GM10248 (cell line): ENCODE data around the gene MRPL36.
"Not testable (repeated sequence)": the region's sequence is repeated elsewhere in the genome, so short reads cannot be mapped to it uniquely, and the experiment has no call there.

Source experiments
- CTCF ChIA-PET: fragments of 300-600 bp; sonication (Branson Sonifier 250); formaldehyde crosslinking; extraction: SDS; loops from one replicate; lab custom pipeline; 2021; ENCODE audit warnings: antibody characterized with exemption; lab: Yijun Ruan, JAX
- POLR2A ChIA-PET: fragments of 350-650 bp; sonication (Branson Sonifier 250); formaldehyde crosslinking; extraction: SDS; loops from one replicate; lab custom pipeline; 2020; ENCODE audit warnings: antibody characterized with exemption; lab: Yijun Ruan, JAX
- DNase-seq: peaks from one replicate; pipeline ENCODE4 v3.0.0; 2012; ENCODE audit errors: extremely low spot score
- CTCF ChIP-seq: IDR thresholded peaks from 2 replicates; pipeline ENCODE4 v1.5.1; 2012; ENCODE audit warnings: mild to moderate bottlenecking, low read depth; ENCODE audit errors: extremely low read depth, missing control alignments, control extremely low read depth

MRPL36 gene

GRCh38 chr5:1819458-1819857 is 19.8 kb upstream of the MRPL36 start:
- ChIA-PET CTCF (interaction anchor here (1.0 to 1.3 kb wide), 2 partner anchors 11 to 81 kb away, joined by 3 read pairs; no protein-coding TSS in a partner anchor), POLR2A (no interaction called here)
- DNase-seq = no peak
- TF ChIP-seq CTCF = no peak

GRCh38 chr5:1818784-1819183 is 19.1 kb upstream of the MRPL36 start:
- DNase-seq = no peak
- POLR2A ChIA-PET = no interaction called here
- CTCF ChIA-PET = interaction anchor here (1.5 kb wide), 1 partner anchor 10 kb away, joined by 5 read pairs; no protein-coding TSS in a partner anchor
- TF ChIP-seq CTCF = no peak

DNA sequence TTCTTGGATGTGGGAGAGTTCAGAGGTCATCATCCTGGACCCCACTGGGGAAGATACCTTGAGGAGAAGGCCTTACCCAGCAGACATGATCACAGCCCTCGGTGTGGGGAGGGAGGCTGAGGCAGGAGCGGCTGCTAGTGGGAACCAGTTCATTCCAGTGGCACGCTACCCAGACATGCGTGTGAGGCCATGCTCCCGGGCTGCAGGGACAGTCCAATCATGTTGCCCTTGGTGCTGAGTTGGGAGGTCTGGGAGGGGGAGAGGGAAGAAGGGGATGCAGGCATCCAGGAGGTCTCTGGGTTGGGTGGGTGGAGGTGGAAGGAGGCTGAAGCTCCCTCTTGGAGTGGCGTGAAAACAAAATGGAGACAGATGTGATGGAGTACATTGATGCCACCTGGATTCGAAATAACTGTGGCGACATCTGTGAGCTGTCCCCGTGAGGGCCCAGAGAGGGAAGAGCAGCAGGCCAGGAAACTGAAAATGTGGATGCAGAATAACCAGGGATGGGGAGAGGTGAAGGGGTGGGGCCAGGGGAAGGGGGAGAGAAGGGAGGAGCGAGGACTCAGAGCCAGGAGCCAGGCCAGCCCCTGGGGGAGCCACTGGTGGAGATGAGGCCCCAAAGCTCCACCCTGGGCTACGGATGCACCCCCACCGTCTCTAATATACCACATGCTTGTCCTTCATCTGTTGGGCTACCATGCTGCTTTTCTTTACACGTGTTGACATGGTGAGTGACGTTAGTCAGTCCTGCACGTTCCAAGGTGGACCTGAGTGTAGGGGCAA is 17.8 kb upstream of the MRPL36 start:
- TF ChIP-seq CTCF = no peak
- CTCF ChIA-PET = interaction anchor here (1.5 kb wide), 1 partner anchor 9 kb away, joined by 5 read pairs; no protein-coding TSS in a partner anchor
- POLR2A ChIA-PET = no interaction called here
- DNase-seq = no peak

GRCh38 chr5:1816495-1817089 is 17.0 kb upstream of the MRPL36 start:
- CTCF ChIA-PET = interaction anchor here (1.3 kb wide), 1 partner anchor 12 kb away, joined by 3 read pairs; no protein-coding TSS in a partner anchor
- DNase-seq, POLR2A ChIA-PET: not testable (repeated sequence)

DNA sequence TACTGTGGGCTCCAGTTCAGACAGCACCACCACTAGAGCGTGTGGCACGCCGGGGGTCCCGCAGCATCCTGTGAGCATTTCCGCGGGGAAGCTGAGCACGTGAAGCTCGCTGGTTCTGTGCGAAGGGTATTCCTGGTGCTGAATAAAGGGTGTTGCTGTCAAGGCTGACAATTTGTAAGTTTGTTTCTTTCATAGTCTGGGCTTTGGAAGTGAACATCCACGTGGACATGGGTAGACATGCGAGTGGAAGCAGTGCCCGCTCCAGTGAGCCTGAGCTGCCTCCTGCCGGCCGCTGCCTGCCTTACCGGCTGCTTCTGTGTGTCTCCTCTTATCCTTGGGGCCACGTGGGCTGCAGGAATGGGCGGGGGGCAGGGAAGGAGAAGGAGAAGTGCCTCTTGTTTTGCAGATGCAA is 16.2 kb upstream of the MRPL36 start:
- POLR2A ChIA-PET = no interaction called here
- DNase-seq = no peak
- CTCF ChIA-PET = interaction anchor here (1.0 to 1.3 kb wide), 2 partner anchors 13 kb away, joined by 3 to 4 read pairs; no protein-coding TSS in a partner anchor
- TF ChIP-seq CTCF = no peak

DNA sequence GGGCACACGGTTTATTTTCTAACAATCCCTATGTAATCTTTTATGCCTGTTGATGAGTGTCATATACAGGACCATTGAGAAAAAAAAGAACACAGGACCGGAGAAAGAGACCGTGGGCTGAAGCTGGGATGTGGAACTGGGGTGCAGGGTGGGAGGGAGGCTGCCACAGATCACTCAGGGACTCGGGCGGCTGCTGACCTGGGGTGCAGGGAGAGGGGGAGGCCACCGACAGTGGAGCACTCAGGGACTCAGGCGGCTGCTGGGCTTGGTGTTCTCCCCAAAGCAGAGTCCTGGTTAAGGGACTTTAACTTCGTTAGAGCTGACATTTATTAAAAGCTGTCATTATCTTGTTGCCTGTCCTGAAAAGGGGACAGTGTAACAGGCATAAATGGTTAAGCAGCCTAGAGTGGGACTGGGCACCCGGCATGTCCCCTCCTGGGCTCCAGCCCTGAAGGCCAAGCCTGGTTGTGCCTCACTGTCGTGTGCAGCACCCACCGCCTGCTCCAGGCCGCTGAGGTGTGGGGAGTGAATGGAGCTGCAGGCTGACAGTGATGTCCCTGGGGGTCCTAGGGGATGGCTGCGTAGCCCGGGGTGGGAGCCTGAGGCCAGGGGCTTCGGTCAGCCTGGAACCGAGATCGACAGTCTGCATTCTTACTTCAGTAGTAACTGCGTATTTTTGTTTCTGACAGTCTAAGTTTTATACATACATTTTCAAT is 15.6 kb upstream of the MRPL36 start:
- DNase-seq = no peak
- TF ChIP-seq CTCF = no peak
- ChIA-PET POLR2A (no interaction called here), CTCF (interaction anchor here (1.0 to 1.3 kb wide), 2 partner anchors 12 to 14 kb away, joined by 3 to 4 read pairs; no protein-coding TSS in a partner anchor)
